Transverse colon (tissue), 4 donors: ENCODE measurements around the gene C1orf167. TPM values are rescaled to one million over a fixed set of nuclear protein-coding genes. Genes with fewer than 3 reads are reported as not detected.

Experiments used
- DNase-seq: peaks from one replicate; pipeline ENCODE4 v3.0.0-alpha.2; 2019
- H3K27ac ChIP-seq, 4 donors: fragments of 200-600 bp; sonication (generic); 2 replicates each; pipeline ENCODE4 v1.5.1; 2016 to 2018; ENCODE audit warnings: inconsistent platforms in 4 of 4
- H3K27me3 ChIP-seq: fragments of 200-600 bp; sonication (generic); 2 replicates; pipeline ENCODE4 v1.5.1; 2017; ENCODE audit warnings: inconsistent platforms
- H3K36me3 ChIP-seq, 4 donors: fragments of 200-600 bp; sonication (generic); 2 replicates each; pipeline ENCODE4 v1.5.1; 2017 to 2019; ENCODE audit warnings: inconsistent platforms in 4 of 4
- H3K4me1 ChIP-seq, 4 donors: fragments of 200-600 bp; sonication (generic); 2 replicates each; pipeline ENCODE4 v1.5.1; 2017 to 2020; ENCODE audit warnings: inconsistent platforms in 4 of 4
- H3K4me3 ChIP-seq, 4 donors: fragments of 200-600 bp; sonication (generic); 1 replicate in 1 of 4; 2 replicates in 3 of 4; pipeline versions ENCODE4 v1.5.1 to v1.6.1; 2017 to 2019; ENCODE audit warnings: inconsistent platforms in 4 of 4
- H3K9me3 ChIP-seq, 2 donors: fragments of 200-600 bp; sonication (generic); 2 replicates each; pipeline ENCODE4 v1.5.1; 2017 to 2019; ENCODE audit warnings: inconsistent platforms in 2 of 2
- CTCF ChIP-seq, 5 experiments: fragments of 200-600 bp in 3 of 5; fragments of 450-650 bp in 2 of 5; sonication (generic) in 3 of 5; IDR thresholded peaks; 1 replicate in 2 of 5; 2 replicates in 3 of 5; pipeline ENCODE4 v1.5.1; 2016 to 2017; ENCODE audit warnings: antibody characterized with exemption in 5 of 5, inconsistent platforms in 3 of 5, mild to moderate bottlenecking in 2 of 5, moderate library complexity in 1 of 5
- EP300 ChIP-seq: sonication (generic); formaldehyde crosslinking; IDR thresholded peaks from one replicate; pipeline ENCODE4 v1.6.1; 2017; ENCODE audit warnings: antibody characterized with exemption, low read depth
- POLR2A ChIP-seq: fragments of 450-650 bp; IDR thresholded peaks from one replicate; pipeline ENCODE4 v1.6.1; 2016; ENCODE audit warnings: antibody characterized with exemption, mild to moderate bottlenecking, moderate library complexity
- POLR2AphosphoS5 ChIP-seq, 3 donors: sonication (generic); formaldehyde crosslinking; IDR thresholded peaks; one replicate each; pipeline ENCODE4 v1.6.1; 2016; ENCODE audit warnings: antibody characterized with exemption in 3 of 3
- WGBS, 2 donors: methylation state at CpG; one replicate each; pipeline ENCODE4 v1.1.5; 2018; ENCODE audit warnings: low coverage in 1 of 2; 5-methylcytosine and 5-hydroxymethylcytosine counted together
- in situ Hi-C, 4 donors: fragments of 200-750 bp; cut with MboI; loops; one replicate each; pipeline versions ENCODE4 v1.15.0 to v1.15.1; 2017; ENCODE audit warnings: low sequenced_read_pairs in 3 of 4, low pct_ligation_motif_present in 1 of 4, low pct_unique_long_range_greater_than_20kb in 1 of 4
- intact Hi-C: fragments of 100-400 bp; cut with DNase I; formaldehyde crosslinking; loops from one replicate; pipeline ENCODE4 v1.15.1; 2023; ENCODE audit warnings: low total_unique reads
- total RNA-seq, 4 donors: library from RNA; depleted of rRNA; stranded (reverse); fragments of >200 nt; gene quantifications; one replicate each; pipeline ENCODE4 v1.1.0, GENCODE V29; 2016

The C1orf167 gene
- total RNA-seq, 4 donors from 2014 or later: 0.48 TPM; not detected in 3

- in situ Hi-C loops: no loop called here
Observed at GRCh38 chr1:11721311-11721710, 40.7 kb upstream of the C1orf167 start.

GRCh38 chr1:11722538-11722937, 39.5 kb upstream of the C1orf167 start:
- intact Hi-C loops: no loop called here
- 57% methylated on average over 2 of the region's 2 CpGs; no CpG with 5 or more reads in 1 of the 2 donors for WGBS, 2 donors
- H3K36me3 ChIP-seq: no peaks in the 10 kb centered on the region
- peaks cover 0 to 14% (median 4%) of the 10 kb centered on the region in 4 donors for H3K4me1 ChIP-seq
- TF ChIP-seq EP300: no peak
- in situ Hi-C loops: no loop called here
- no peaks in the 10 kb centered on the region for H3K9me3 ChIP-seq
- no peaks in the 10 kb centered on the region for H3K27me3 ChIP-seq
- DNase-seq: no peak
- H3K4me3 ChIP-seq: no peak overlapping the region
- H3K27ac ChIP-seq: no peak overlapping the region

More at GRCh38 chr1:11721311-11721710, 40.7 kb upstream of the C1orf167 start:
- no peak for TF ChIP-seq CTCF (IDR thresholded peaks at IDR 0.05)
- no peak for TF ChIP-seq EP300
- no peak for TF ChIP-seq POLR2A
- DNase-seq: no peak
- Histone ChIP-seq H3K4me1 (peaks cover 0 to 14% (median 4%) of the 10 kb centered on the region in 4 donors), H3K4me3 (no peak overlapping the region), H3K36me3 (no peaks in the 10 kb centered on the region), H3K27me3 (peaks cover 2% of the 10 kb centered on the region), H3K27ac (no peak overlapping the region), H3K9me3 (no peaks in the 10 kb centered on the region)
- WGBS, 2 donors: 49 to 60% methylated on average over 1 to 4 of the region's 4 CpGs
- intact Hi-C loops: no loop called here

- TF ChIP-seq POLR2A (no peak), POLR2AphosphoS5 (IDR thresholded peaks at IDR 0.05) (no peak), CTCF (IDR thresholded peaks at IDR 0.05) (no peak), EP300 (no peak)
- H3K27me3 ChIP-seq: no peaks in the 10 kb centered on the region
- H3K27ac ChIP-seq: no peak overlapping the region
- peaks cover 4 to 14% (median 10%) of the 10 kb centered on the region in 4 donors for H3K4me1 ChIP-seq
- no peak overlapping the region for H3K4me3 ChIP-seq
- no peaks in the 10 kb centered on the region for H3K9me3 ChIP-seq
- no peaks in the 10 kb centered on the region for H3K36me3 ChIP-seq
- 62% methylated on average over 5 of the region's 5 CpGs; no CpG with 5 or more reads in 1 of the 2 donors for WGBS, 2 donors
- in situ Hi-C loops (no loop called here), intact Hi-C loops (no loop called here)
- no peak for DNase-seq
Observed at GRCh38 chr1:11725616-11726015, 36.4 kb upstream of the C1orf167 start.

- TF ChIP-seq POLR2AphosphoS5 (IDR thresholded peaks at IDR 0.05) (no peak), EP300 (no peak), CTCF (IDR thresholded peaks at IDR 0.05) (no peak), POLR2A (no peak)
- WGBS, 2 donors: 93% methylated on average over 4 of the region's 4 CpGs; no CpG with 5 or more reads in 1 of the 2 donors
- H3K9me3 ChIP-seq: no peaks in the 10 kb centered on the region
- intact Hi-C loops: no loop called here
- no peaks in the 10 kb centered on the region for H3K36me3 ChIP-seq
- no peak overlapping the region for H3K27ac ChIP-seq
- no peak for DNase-seq
- no peaks in the 10 kb centered on the region for H3K27me3 ChIP-seq
- H3K4me1 ChIP-seq: peaks cover 4 to 23% (median 17%) of the 10 kb centered on the region in 4 donors
- H3K4me3 ChIP-seq: no peak overlapping the region
- in situ Hi-C loops: no loop called here
Observed at GRCh38 chr1:11727119-11727518, 34.9 kb upstream of the C1orf167 start.
